Islet of Langerhans (tissue), 1 donor: ENCODE measurements around the gene PACS2.
"Not testable (repeated sequence)": the region's sequence is repeated elsewhere in the genome, so short reads cannot be mapped to it uniquely, and the experiment has no call there.

Source experiments
- FAIRE-seq: peaks from one replicate; lab custom pipeline; 2011; peaks lifted over from hg19 to GRCh38; lab: Jason Lieb, UNC

The PACS2 gene

DNA sequence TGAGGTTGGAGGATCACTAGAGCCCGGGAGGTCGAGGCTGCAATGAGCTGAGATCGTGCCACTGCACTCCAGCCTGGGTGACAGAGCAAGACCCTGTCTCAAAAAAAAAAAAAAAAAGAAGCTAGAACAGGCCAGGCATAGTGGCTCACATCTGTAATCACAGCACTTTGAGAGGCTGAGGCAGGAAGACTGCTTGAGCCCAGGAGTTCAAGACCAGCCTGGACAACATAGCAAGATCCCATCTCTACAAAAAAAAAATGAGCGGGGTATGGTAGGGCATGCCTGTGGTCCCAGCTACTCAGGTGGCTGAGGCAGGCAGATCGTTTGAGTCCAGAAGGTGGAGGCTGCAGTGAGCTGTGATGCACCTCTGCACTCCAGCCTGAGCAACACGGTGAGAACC is 25.6 kb upstream of the PACS2 start:
- FAIRE-seq: not testable (repeated sequence)

DNA sequence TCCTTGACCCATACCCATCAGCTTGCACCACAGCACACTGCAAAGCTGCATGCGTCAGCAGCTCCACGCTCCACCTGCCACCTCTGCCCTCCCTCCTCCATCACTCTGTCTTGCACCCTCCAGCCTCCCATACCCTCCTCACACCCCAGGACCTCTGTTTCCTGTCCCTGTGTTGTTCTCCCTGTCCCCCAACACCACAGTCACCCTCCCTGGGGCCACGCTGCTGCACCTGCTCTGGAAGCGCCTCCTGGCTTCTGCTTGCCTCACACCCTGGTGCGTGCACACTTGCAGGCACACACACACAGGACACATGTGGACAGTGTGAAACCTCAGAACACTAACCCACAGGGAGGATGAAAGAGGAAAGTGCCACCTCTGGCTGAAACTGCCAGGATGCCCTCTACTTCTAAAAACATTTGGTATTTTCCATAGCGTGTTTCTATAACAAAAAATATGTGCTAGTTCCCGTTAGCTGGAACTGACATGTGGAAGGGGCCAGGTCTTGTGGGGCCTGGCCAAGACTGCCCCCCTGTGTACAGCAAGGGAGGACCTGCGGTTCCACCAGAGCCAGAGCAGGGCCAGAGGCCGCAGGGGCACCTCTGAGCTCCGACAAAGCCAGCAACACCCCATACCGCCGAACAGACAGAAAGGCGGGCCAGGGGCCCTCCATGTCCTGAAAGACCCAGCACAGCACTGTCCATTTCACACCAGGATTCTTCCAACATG is 23.8 kb upstream of the PACS2 start:
- FAIRE-seq: no peak

DNA sequence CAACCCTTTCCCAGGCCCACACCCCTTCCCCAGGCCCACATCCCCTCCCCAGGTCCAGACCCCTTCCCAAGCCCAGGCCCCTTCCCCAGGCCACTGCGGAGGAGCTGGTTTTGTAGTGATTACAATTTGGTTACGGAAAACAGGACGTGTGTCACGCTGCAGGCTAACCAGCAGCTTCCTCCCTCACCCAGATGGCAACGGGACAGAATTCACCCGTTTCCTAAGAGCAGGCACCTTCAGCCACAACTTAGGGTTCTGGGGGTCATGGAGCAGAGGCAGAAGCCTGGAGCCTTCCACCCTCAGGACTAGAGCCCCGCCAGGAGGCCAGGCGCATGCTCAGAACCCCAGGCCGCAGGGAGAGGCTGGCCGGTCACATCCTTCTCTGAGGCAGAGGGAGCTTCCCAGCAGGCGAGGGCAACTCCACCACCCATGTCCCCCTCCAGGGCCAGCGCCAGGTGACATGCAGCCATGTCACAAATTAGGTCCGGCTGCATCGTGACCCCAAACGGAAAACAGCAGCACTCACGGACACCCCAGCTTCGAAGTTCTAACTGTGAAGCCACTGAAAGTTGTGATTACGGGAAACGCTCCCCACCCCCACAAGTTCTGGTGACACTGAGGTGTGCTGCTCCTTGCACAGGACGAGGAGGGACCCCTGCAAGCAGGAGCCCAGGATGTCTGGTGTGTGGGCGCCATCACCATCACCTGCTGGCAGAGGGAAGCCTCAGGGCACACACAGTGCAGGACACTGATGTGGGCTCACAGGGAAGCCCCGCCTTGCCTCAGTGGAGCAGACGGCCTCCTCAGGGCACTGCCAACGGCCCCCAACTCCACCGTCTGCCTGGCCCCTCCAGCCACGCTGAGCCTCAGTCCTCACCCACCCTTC is 21.5 kb upstream of the PACS2 start:
- no peak for FAIRE-seq

DNA sequence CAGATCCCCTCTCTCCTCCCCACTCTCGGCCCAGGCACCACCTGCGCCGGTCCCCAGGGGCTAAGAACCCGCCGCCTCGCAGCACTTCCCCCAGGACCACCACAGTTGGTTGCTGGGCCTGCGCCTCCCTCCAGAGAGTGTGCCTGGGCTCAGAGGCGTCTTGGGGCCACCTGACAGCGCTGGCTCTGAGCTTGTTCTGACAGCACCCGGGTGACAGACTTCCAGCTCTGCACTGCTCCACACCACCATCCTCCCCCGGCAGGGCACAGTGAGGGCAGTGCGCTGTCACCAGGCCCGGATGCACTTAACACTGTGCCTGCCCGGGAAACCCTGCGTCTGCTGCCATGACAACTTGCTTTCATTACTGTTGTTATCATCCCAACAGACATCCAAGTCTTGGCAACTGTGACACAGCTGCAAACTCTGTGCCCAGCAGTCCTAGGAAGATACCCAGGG is 20.4 kb upstream of the PACS2 start:
- FAIRE-seq: no peak

DNA sequence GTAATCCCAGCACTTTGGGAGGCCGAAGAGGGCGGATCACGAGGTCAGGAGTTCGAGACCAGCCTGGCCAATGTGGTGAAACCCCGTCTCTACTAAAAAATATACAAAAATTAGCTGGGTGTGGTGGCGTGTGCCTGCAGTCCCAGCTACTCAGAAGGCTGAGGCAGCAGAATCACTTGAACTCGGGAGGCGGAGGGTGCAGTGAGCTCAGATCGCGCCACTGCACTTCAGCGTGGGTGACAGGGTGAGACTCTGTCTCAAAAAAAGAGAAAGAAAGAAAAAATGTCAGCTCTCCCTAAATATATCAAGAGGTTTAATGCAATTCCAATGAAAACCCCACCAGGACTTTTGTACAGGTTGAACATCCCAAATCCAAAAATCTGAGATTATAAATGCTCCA is 17.2 kb upstream of the PACS2 start:
- FAIRE-seq: not testable (repeated sequence)

DNA sequence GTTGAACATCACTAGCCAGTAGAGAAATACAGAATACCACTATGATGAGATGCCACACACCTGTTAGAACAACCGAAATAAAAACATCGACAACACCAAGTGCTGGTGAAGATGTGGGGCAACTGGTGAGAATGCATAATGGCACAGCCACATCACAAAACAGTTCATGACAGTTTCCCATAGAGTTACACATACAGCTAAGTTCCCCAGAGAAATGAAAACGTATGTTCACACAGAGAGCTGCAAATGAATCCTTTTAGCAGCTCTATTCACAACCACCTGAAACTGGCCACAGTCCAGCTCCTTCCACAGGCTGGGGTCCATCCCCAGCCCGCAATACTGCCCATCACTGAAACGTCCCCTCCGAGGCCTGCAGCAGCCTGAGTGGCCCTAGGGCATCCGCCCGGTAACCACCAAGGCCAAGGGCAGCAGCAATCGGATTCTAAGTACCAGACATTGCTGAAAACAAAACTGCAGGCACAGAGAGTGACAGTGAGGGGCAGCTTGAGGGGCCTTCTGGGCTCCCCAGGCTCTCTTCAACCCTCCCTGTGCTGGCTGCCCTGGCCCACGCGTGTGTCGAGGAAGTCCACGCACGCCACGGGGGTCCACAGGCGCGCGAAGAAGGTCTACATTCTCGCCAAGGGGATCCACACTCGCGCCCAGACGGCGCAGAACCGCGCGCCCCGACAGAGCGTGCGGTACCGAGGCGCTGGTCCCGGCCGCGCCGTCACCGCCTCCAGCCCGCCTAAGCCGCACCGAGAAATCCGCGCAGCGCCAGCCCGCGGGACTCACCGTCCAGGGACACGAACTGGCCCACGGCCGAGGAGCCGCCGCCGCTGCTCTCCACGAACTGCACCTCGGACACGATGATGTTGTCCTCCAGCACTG is 14.7 kb upstream of the PACS2 start:
- no peak for FAIRE-seq

DNA sequence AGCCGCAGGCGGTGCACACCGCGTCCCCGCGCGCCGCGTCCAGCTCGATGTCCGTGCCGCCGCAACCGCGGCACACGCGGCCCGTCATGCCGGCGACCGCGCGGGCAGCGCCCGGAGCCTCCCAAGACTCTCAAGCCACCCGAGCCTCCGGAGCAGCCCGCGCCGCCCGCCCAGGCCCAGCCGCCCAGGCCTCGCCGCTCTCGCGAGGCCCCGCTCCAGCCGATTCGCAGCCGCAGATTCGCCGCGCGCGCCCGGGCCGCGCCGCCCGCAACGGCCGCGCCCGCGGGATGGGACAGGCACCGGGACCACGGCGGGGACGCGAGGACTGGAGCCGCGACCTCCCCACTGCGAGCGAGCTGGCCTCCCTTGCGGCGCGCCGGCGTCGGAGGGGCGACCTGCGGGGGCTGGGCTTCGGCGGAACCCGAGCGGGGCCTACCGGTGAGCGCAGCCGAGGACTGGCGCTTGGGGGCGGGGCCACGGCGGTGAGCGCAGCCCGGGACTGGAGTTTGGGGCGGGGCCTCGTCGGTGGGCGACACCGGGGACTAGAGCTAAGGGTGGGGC is 13.9 kb upstream of the PACS2 start, which contains the start of gene BRF1:
BRF1 (minus strand) TSS at position 460 of the 561 bp plus-strand sequence; CDS start at position 88, 372 bp downstream.
- FAIRE-seq: no peak

DNA sequence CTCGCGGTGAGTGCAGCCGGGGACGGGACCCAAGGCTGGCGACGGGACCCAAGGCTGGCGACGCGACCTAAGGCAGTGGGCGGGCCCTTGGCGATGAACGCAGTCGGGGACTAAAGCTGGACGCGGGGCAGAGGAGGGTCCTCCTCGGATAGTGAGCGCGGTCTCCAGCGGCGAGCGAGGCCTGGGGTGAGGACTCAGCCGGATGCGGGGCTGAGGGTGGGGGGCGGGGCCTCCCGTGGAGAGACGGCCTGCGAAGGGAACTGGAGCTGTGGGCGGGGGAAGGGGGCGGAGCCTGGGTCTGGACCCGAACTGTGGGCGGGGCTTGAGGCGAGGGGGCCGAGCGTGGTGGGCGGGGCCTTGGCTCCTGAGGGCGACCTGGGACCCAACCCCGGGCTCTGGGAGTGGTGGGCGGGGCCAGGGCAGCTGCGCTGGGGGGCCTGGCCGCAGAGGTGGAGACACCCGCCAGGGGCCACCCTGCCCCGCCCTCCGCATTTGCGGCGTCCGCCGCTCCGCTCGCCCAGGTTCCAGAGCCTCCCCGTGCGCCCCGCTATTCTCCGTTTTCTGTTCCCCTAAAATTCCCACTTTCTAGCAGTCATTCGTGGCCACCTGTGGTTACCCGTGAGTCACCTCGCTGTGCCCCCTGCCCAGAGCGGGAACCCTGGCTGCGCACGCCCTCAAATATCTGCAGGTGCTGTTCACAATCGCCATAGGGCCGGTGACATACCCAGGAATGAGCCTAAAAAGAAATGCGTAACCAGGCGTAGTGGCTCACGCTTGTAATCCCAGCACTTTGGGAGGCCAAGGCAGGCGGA is 13.2 kb upstream of the PACS2 start:
- FAIRE-seq: no peak

DNA sequence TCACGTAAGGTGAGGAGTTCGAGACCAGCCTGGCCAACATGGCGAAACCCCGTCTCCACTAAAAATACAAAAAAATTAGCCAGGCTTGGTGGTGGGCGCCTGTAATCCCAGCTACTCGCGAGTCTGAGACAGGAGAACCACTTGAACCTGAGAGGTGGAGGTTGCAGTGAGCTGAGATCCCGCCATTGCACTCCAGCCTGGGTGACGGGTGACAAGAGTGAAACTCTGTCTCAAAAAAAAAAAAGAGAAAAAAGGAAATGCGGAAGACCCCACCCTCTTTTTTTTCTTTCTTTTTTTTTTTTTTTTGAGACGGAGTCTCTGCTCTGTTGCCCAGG is 12.7 kb upstream of the PACS2 start:
- not testable (repeated sequence) for FAIRE-seq

DNA sequence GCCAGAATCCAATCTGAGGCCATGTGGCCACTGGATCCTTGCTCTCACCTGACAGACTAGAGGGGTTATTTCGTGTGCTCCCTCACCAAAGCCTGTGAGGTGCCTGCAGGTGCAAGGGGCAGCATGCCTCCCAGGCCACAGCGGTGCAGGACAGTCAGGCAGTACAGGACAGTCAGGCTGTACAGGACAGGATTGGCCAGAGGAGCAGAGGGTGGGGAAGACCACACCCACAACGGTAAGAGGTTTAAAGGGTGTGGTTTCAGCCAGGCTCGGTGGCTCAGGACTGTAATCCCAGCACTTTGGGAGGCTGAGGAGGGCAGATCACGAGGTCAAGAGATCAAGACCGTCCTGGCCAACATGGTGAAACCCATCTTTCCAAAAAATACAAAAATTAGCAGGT is 10.6 kb upstream of the PACS2 start:
- FAIRE-seq: no peak

DNA sequence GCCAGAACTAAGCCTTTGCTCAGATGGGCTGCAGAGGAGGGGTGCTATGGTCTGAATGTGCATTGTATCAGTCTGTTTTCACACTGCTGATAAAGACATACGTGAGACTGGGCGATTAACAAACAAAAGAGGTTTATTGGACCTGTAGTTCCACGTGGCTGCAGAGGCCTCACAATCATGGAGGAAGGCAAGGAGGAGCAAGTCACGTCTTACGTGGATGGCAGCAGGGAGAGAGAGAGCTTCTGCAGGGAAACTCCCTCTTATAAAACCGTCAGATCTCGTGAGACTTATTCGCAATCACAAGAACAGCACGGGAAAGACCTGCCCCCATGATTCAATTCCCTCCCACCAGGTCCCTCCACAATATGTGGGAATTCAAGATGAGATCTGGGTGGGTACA is 10.0 kb upstream of the PACS2 start:
- no peak for FAIRE-seq

DNA sequence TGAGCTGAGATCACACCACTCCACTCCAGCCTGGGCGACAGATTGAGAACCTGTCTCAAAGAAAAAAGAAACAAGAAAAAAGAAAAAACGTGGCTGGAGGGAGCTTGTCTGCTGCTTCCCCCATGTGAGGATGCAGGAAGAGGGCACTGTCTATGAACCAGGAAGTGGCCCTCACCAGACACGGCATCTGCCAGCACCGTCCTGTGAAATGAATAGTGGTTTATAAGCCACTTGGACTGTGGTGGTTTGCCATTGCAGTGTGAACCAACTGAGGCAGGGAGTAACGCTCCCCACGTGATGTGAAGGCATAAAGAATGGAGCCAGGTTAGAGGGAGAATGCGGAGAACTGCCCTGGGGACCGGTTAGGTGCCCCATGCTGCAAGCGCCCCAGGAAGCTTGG is 9.2 kb upstream of the PACS2 start:
- no peak for FAIRE-seq

DNA sequence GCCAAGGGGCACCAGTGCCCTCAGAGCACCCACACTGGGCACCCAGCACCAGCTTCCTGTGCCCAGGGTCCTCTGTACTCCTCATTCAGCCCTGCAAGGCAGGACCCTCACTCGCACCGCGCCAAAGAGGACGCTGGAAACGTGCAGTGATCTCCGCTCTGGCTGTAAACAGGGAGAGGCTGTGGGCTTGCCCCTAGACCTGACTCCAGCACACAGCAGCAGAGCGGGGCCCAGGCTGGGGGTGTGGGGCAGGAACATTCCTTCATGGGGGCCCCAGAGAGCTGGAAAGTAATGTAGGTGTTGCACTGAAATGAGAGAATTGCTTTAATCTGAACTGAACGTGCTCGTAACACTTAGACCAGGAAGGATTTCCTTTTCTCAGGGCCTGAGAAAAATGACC is 8.8 kb upstream of the PACS2 start:
- FAIRE-seq: no peak

DNA sequence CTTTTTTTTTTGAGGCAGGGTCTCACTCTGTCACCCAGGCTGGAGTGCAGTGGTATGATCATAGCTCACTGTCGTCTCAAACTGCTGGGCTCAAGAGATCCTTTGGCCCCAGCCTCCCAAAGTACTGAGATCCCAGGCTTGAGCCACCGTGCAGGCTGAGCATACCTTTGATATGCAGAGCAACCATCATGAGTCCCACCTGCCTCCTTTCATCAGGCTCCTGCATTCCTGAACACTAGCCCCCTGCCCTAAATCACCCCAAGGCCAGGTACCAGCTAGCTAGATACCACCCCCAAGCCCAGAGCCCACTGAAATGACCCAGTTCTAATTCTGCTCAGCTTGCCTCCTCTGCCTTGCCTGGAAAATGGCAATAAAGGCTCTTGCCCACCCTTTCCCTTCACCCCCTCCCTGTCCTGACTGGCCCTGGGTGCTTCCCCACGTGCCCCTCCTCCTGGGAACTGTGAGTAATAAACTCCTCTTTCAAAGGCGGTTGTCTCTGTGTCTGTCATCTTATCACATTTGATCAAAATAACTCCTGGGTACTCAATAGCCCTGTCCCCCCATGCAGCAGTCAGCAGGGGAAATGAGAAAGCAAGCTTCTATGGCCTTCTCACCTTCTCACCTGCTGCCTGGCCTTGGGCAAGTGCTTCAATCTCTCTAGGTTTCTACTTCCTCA is 7.4 kb upstream of the PACS2 start:
- no peak for FAIRE-seq

DNA sequence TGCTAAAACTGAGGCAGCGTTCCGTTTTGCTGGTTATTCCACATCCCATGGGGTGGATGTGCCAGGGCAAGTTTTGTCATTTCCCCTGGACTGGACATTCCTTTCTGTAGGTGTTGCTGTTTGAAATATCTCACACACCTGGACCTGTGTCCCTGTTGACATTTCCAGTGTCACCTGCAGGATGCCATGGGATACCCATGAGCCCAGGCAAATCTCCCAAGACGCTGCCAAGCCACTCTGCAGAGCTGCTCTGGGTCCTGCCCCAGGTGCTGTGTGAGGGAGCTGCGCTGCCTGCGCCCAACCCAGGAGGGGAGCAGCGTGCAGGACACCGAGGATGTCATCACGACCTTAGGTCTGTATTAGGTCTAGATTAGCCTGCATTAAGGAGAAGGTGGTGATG is 5.2 kb upstream of the PACS2 start:
- no peak for FAIRE-seq

DNA sequence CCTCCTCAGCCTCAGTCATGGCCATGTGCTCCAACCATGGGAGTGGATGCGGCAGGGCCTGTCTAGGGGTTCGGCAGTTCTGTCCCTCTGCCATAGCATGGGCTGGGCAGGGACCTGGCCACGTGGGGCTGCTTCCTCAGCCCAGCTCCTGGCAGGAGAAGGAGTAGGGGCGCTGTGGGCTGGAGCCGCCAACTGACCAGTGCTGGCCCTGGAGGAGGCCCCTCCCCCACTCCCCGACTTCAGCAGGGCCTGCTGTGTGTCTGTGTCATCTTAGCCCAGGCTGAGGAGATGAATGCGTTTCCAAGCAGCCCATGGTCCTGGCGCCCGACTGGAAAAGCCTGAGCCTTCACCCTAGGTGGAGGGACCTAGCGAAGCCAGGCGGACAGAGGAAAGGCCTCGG is 2.7 kb upstream of the PACS2 start:
- no peak for FAIRE-seq

DNA sequence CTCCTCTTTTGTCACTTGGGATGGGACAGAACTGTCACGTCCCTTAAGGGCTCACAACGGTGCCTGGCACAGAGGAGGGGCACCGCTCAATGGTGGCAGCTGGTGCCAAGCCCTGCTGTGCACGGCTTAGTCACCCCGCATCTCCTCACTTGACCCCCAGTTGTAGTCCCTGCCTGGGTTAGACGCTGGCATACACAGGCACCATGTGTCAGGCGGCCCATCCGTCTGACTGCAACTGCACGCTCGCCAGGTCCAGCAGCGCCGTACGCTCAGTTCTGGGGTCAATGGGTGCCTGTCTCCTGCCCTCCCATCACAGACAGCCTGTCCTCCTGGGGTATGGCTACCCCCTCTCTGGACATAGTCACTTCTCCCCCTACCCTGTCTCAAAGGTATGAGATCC is 1.6 kb upstream of the PACS2 start:
- FAIRE-seq: no peak

DNA sequence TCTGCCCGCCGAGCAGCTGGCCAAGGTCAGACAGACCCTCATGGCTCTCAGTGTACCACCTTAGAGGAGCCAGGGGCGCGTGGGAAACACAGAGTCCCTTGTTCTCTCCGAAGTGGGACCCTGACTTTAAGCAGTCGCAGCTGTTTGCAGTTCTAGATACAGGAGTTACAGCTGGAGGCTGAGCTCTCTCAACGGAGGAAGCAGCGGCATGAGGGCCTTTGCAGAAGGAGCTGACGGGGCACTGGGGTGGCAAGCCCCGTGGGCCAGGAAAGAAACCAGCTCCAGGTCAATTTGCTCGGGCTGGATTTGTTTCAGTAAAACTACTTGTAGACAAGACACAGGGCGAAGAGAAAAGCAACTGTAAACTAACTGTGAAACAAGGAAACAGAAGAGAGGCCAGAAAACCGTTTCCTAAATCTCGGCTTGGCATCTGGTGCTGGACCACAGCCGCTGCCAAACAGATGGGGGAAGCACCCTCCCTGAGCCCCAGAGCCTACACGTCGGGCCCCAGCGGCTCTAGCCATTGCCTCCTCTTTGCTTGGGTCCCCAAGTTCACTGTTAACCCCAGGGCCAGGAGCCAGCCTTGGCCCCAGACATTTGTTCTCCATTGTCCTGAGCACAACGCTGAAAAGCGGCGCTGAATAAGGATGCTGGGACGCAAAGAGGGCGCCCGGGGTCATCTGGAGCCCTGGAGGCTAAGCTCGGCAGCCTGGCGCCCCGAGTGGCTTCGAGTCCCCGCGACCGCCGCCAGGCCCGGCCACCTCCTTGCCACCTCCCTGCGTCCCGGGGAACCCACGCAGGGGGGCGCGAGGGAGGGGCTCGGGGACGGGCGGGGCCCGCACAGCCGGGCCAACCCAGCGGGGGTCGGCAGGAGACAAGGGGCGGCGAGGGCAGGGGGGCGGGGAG is 914 bp upstream of the PACS2 start:
- FAIRE-seq: no peak

DNA sequence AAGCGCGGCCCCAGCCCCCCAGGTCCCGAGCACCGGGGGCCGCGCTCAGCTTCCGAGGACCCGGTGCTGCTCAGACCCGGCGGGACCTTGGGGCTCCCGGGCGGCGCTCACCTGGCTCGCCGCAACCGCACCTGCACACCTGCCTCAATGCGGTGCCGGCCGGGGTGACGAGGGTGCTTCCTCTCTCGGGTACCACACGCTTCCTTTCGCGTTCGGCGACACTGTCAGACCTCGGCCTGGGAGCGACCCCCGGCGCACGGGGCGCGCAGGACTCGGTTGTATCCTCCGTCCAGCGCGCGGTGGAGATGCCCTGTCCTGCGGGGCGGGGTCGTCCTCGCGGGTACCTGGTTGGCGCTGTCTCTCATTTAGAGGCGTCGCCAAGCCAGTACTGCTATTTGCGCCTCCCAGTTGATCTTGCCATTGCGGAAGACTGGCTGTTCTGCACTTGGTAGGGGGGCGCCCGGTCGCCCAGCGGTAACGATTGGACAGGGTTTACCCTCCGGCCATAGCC is 718 bp downstream of the PACS2 start:
- FAIRE-seq: no peak
